Measurements from ENCODE around the gene TMEM37. TPM values are rescaled to one million over a fixed set of nuclear protein-coding genes. Genes with fewer than 3 reads are reported as not detected.
A peak's percentile ranks its signal among the peaks of the same experiment; 100 is the strongest.

TMEM37 gene
- total and polyA plus RNA-seq, 2 of the 8 experiments (the other 6 are each of a cell fraction or from before 2014, with no cell fraction given), result 11.0 to 16.2 TPM

GRCh38 chr2:119431976-119432850, 559 bp downstream of the TMEM37 start:
- H3K23me2 ChIP-seq (ENCODE audit: low read depth, low read length), result peaks cover 11% of the 10 kb centered on the region; the same call in 1 of the 2 replicates
- no peaks in the 10 kb centered on the region for H3K36me3 ChIP-seq (ENCODE audit: control insufficient read depth in 2 of 4, insufficient read depth in 4 of 4, low read length in 3 of 4)
- H3K9me3 ChIP-seq (ENCODE audit: insufficient read depth in 2 of 2, low read depth in 1 of 2, low read length in 1 of 2), result no peaks in the 10 kb centered on the region
- ChIA-PET POLR2A (ENCODE audit: partially characterized antibody) (interaction anchor here (1.3 to 4.2 kb wide), 5 partner anchors 10 to 65 kb away, joined by 4 to 22 read pairs (median 6); partner anchors contain the start of genes C2orf76 and DBI), CTCF (ENCODE audit: partially characterized antibody) (interaction anchor here (0.6 to 2.2 kb wide), 5 partner anchors 25 to 57 kb away, joined by 3 to 10 read pairs (median 5); no protein-coding TSS in a partner anchor)
- 0 out of 2 replicates have a peak overlapping the region, but pooled peaks have one; percentile 72 for H2BK15ac ChIP-seq (ENCODE audit: low read length)
- FAIRE-seq (no peak), DNase-seq (ENCODE audit: low read depth in 1 of 2, low spot score in 2 of 2) (peak in 1 of 2 experiments; percentile 70)
- H3K79me1 ChIP-seq (ENCODE audit: low read depth, low read length), result 0 out of 2 replicates have a peak, but pooled peaks cover 2% of the 10 kb centered on the region
- peak overlapping the region; percentile 70; the same call in 1 of the 2 replicates for H2AK5ac ChIP-seq (ENCODE audit: low read depth, low read length)
- no peaks in the 10 kb centered on the region; a peak in 1 of 4 replicates for H3K79me2 ChIP-seq (ENCODE audit: control insufficient read depth in 1 of 2, insufficient read depth in 2 of 2, low read length in 2 of 2)
- no peak overlapping the region for H3K27ac ChIP-seq (ENCODE audit: low read depth, low read length)
- H2BK120ac ChIP-seq (replicated peaks; ENCODE audit: low read depth, low read length), result peak overlapping the region; percentile 25
- H3K4ac ChIP-seq (replicated peaks; ENCODE audit: insufficient read length, low read depth, low read length), result peak overlapping the region; percentile 10
- H4K5ac ChIP-seq (ENCODE audit: insufficient read length, low read depth, low read length), result no peak overlapping the region
- H3K4me1 ChIP-seq (replicated peaks in 1 of 4; ENCODE audit: control insufficient read depth in 3 of 4, insufficient read depth in 4 of 4, low read length in 3 of 4), result peaks cover 0 to 21% (median 15%) of the 10 kb centered on the region in 4 experiments; a peak in 6 of 7 replicates
- peak overlapping the region; percentile 82; the same call in 1 of the 2 replicates for H4K8ac ChIP-seq (ENCODE audit: extremely low read depth, insufficient read depth, low read length)
- H3K56ac ChIP-seq (replicated peaks; ENCODE audit: insufficient read length, low read depth, low read length), result no peak overlapping the region
- H3K27me3 ChIP-seq (replicated peaks in 1 of 4; ENCODE audit: control insufficient read depth in 3 of 4, extremely low read depth in 1 of 4, insufficient read depth in 3 of 4, low read length in 3 of 4), result peaks cover 0 to 14% (median 6%) of the 10 kb centered on the region in 4 experiments; a peak in 5 of 7 replicates
- H2BK5ac ChIP-seq (ENCODE audit: low read depth, low read length), result peak overlapping the region; percentile 93; the same call in 1 of the 2 replicates
- H4K91ac ChIP-seq (replicated peaks; ENCODE audit: insufficient read length, low read length), result peak overlapping the region; percentile 54
- peak overlapping the region; percentile 55 for H2AFZ ChIP-seq (ENCODE audit: low read length)
- peak overlapping the region; percentile 56 to 72 (median 68) for H3K4me3 ChIP-seq (ENCODE audit: extremely low read depth in 1 of 4, insufficient read depth in 2 of 4, low read depth in 3 of 4, low read length in 4 of 4)
- peak overlapping the region; percentile 80 for H2BK12ac ChIP-seq (ENCODE audit: low read depth, low read length)
- no peak overlapping the region for H3K14ac ChIP-seq (ENCODE audit: insufficient read length)
- H3K9ac ChIP-seq (replicated peaks in 1 of 4; ENCODE audit: extremely low read depth in 1 of 4, low read depth in 3 of 4, low read length in 3 of 4), result peak overlapping the region in 3 of 4 experiments; percentile 50 to 58 (median 56); a peak in 6 of 7 replicates
- no peak overlapping the region for H3K23ac ChIP-seq (ENCODE audit: insufficient read length)
- H4K20me1 ChIP-seq (replicated peaks in 1 of 2; ENCODE audit: control insufficient read depth in 1 of 2, insufficient read depth in 2 of 2, low read length in 2 of 2), result peaks cover 2% of the 10 kb centered on the region in 2 experiments
- peak overlapping the region; percentile 90 for H3K18ac ChIP-seq (ENCODE audit: extremely low read depth, low read length)
- H3K4me2 ChIP-seq (ENCODE audit: insufficient read depth in 1 of 2, low read depth in 2 of 2, low read length in 2 of 2), result peak overlapping the region; percentile 94 to 98
- H2BK20ac ChIP-seq (ENCODE audit: low read length), result peak overlapping the region; percentile 2; the same call in 1 of the 2 replicates
- WGBS, 2 experiments (ENCODE audit: extremely low coverage in 1 of 2, insufficient coverage in 1 of 2, insufficient read length in 1 of 2, insufficient replicate concordance in 2 of 2, low coverage in 1 of 2, low lambda C conversion rate in 2 of 2, missing lambda C conversion rate in 1 of 2), result 7% methylated on average over 37 of the region's 53 CpGs; no CpG with 5 or more reads in 1 of the 2 experiments
- TF ChIP-seq ASH2L (IDR thresholded peaks at IDR 0.05; ENCODE audit: low read length) (peak; percentile 45), PHF8 (conservative IDR thresholded peaks at IDR 0.05; ENCODE audit: low read depth, low read length) (no peak; the same call in 1 of the 2 replicates), SAP30 (IDR thresholded peaks at IDR 0.05; ENCODE audit: insufficient read depth, insufficient replicate concordance, low read length) (no peak), KDM1A (IDR thresholded peaks at IDR 0.05; ENCODE audit: borderline replicate concordance, low read length) (peak; percentile 93; the same call in 1 of the 2 replicates), TAF1 (IDR thresholded peaks at IDR 0.05; ENCODE audit: low read depth, low read length) (0 out of 2 replicates have a peak, but pooled peaks have one; percentile 0), RBBP5 (IDR thresholded peaks at IDR 0.05; ENCODE audit: borderline replicate concordance, low read depth, low read length) (peak; percentile 22; the same call in 1 of the 2 replicates), E2F6 (IDR thresholded peaks at IDR 0.05) (no peak), HDAC2 (IDR thresholded peaks at IDR 0.05; ENCODE audit: borderline replicate concordance in 1 of 2, low read depth in 2 of 2, low read length in 2 of 2) (peak in 1 of 2 experiments; percentile 51; a peak in 1 of 4 replicates)
